PFSK-1 (cell line): ENCODE measurements around the gene MAN2B2.

Experiments
- FOXP2 ChIP-seq: optimal IDR thresholded peaks from 2 replicates; pipeline ENCODE3; 2011; ENCODE audit warnings: borderline replicate concordance, control low read depth, inconsistent platforms; ENCODE audit not compliant: insufficient read depth; ENCODE audit errors: extremely low read length, extremely low read depth
- POLR2AphosphoS5 ChIP-seq: IDR thresholded peaks from 2 replicates; pipeline ENCODE4 v1.6.1; 2012; ENCODE audit warnings: low read depth, mild to moderate bottlenecking, control low read depth, low read length, moderate library complexity
- SIN3A ChIP-seq: IDR thresholded peaks from 2 replicates; pipeline ENCODE4 v1.6.1; 2012; ENCODE audit warnings: mild to moderate bottlenecking, low read length, moderate library complexity, borderline replicate concordance; ENCODE audit not compliant: insufficient read depth
- TAF1 ChIP-seq: IDR thresholded peaks from 2 replicates; pipeline ENCODE4 v1.6.1; 2012; ENCODE audit warnings: low read length, control low read depth, borderline replicate concordance; ENCODE audit not compliant: insufficient read depth
- TF ChIP-seq, protein P1 (sequence below), 2 experiments: IDR thresholded peaks; 2 replicates each; pipeline versions ENCODE4 v1.6.1 to v1.8.0; 2011 to 2012; ENCODE audit warnings: low read depth in 2 of 2, low read length in 2 of 2, control low read depth in 1 of 2, inconsistent platforms in 1 of 2, mild to moderate bottlenecking in 1 of 2, moderate library complexity in 1 of 2; ENCODE audit not compliant: insufficient read depth in 1 of 2

- TF ChIP-seq POLR2AphosphoS5 = no peak
- no peak for TF ChIP-seq SIN3A
- TF ChIP-seq, protein P1, sequence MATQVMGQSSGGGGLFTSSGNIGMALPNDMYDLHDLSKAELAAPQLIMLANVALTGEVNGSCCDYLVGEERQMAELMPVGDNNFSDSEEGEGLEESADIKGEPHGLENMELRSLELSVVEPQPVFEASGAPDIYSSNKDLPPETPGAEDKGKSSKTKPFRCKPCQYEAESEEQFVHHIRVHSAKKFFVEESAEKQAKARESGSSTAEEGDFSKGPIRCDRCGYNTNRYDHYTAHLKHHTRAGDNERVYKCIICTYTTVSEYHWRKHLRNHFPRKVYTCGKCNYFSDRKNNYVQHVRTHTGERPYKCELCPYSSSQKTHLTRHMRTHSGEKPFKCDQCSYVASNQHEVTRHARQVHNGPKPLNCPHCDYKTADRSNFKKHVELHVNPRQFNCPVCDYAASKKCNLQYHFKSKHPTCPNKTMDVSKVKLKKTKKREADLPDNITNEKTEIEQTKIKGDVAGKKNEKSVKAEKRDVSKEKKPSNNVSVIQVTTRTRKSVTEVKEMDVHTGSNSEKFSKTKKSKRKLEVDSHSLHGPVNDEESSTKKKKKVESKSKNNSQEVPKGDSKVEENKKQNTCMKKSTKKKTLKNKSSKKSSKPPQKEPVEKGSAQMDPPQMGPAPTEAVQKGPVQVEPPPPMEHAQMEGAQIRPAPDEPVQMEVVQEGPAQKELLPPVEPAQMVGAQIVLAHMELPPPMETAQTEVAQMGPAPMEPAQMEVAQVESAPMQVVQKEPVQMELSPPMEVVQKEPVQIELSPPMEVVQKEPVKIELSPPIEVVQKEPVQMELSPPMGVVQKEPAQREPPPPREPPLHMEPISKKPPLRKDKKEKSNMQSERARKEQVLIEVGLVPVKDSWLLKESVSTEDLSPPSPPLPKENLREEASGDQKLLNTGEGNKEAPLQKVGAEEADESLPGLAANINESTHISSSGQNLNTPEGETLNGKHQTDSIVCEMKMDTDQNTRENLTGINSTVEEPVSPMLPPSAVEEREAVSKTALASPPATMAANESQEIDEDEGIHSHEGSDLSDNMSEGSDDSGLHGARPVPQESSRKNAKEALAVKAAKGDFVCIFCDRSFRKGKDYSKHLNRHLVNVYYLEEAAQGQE (IDR thresholded peaks at IDR 0.05; ENCODE audit: insufficient read depth in 1 of 2, low read depth in 2 of 2, low read length in 2 of 2) = no peak
- TF ChIP-seq TAF1 = no peak
- TF ChIP-seq FOXP2 = no peak
Measured at GRCh38 chr4:6568148-6568547, 6.8 kb upstream of the MAN2B2 start.
